NCI-H446 (cell line): Measurements from ENCODE around the gene RFX3.
"Not testable (repeated sequence)": the region's sequence is repeated elsewhere in the genome, so short reads cannot be mapped to it uniquely, and the experiment has no call there.

Experiments used
- DNase-seq, 2 experiments: peaks; one replicate each; lab custom pipeline; 2025; lab: John Stamatoyannopoulos, UW

RFX3 gene

DNA sequence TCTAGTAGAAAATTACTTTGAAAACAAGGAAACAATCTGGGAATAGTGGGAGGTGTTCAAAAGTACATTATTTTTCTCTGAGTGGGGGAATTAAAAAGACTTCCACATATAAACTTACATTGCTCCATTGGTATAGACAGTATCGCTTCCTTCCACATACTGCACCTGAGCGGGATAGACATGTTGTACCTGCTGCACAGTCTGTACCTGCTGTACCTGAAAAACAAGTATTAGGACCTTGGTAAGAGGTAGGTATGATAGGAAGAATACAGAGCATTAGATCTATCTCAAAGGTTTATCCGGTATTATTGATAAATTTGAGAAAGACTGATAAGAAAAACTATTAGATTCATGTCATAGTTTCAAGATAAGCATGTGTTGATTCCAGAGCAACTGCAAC, 179.3 kb downstream of the RFX3 start:
- DNase-seq, result no peak

GRCh38 chr9:3343671-3344070, 182.1 kb downstream of the RFX3 start:
- DNase-seq, result no peak

- no peak for DNase-seq
These were observed 183.5 kb downstream of the RFX3 start for GRCh38 chr9:3342159-3342777.

- DNase-seq, result no peak
These were observed 188.1 kb downstream of the RFX3 start for GRCh38 chr9:3337515-3338225.

GRCh38 chr9:3336951-3337350, 188.8 kb downstream of the RFX3 start:
- DNase-seq, result no peak

- DNase-seq, result no peak
These were observed 193.0 kb downstream of the RFX3 start for GRCh38 chr9:3332802-3333201.

GRCh38 chr9:3331801-3332200, 194.0 kb downstream of the RFX3 start:
- DNase-seq, result peak; percentile 22 to 56

- DNase-seq, result no peak
These were observed 194.9 kb downstream of the RFX3 start for GRCh38 chr9:3330792-3331420.

DNA sequence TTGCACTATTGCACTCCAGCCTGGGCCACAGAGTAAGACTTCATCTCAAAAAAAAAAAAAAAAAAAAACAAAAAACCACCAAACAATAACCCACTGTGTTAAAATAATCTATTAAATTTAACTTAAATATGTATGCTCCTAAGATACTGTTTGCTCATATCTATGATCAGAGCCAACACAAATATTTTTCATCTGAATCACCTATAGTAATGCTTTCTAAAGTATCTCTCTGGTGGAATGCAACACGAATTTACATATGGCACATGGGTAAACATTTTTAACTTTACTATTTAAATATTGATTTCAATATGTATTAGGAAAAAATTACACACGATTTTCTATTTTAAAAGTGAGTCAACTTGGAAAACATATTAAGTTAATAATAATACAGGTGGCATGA, 196.4 kb downstream of the RFX3 start:
- no peak for DNase-seq

DNA sequence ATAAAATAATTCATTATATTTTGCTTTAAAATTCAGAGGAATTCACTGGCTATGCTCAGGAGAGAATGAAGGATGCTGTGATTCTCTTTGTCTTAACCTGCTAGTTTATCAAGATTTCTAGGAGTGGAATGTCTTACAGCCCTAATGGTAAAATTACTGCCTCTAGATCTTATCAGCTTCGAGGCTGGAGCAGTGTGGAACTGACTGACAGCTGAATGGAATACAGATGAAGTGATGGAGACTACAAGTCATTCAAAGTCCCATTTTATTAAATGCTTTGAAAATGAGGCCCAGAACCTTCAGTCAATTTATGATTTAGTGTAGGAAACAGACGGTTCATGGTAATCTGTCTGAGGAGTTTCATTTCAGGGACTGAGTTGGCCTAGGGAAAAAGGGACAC, 202.1 kb downstream of the RFX3 start:
- no peak for DNase-seq

DNA sequence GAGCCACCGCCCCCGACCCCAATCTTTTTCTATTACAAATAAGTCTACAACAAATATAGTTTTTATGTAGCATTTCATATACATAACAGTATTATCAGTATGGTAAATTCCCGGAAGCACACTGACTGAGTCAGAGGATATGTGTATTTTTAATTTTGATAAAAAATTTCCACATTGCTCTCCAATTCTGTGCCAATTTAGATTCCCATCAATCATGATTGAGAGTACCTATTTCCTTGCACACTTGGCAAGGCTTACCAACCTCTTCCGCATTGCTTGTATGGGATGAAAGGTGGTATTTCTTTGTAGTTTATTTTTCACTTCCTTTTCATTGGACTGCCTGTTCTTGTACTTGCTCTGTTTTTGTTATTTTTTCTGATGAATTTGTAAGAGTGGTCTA, 204.6 kb downstream of the RFX3 start:
- no peak for DNase-seq

DNA sequence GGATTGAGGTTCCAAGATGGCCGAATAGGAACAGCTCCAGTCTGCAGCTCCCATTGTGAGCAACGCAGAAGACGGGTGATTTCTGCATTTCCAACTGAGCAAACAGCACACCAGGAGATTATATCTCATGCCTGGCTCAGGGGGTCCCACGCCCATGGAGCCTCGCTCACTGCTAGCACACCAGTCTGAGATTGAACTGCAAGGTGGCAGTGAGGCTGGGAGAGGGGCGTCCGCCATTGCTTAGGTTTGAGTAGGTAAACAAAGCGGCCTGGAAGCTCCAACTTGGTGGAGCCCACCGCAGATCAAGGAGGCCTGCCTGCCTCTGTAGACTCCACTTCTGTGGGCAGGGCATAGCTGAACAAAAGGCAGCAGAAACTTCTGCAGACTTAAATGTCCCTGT, 213.2 kb downstream of the RFX3 start:
- not testable (repeated sequence) for DNase-seq

DNA sequence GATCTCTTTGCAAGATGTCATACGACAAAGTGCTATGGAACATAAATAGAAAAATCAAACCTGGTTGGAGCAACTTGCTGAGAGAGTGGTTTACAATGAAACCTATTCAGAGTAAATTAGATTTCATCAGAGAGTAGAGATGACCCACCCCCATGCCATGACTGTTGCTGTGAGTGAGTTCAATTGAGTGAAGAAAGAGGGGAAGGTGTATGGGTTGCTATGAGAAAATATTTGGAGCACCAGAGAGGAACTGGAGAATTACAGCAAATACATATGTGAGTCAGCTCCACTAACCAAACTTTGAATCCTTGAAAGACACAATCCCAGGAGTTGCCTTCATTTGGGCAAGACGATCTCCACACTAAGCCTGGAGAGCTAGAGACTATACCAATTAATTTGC, 217.2 kb downstream of the RFX3 start:
- DNase-seq, result no peak

- not testable (repeated sequence) for DNase-seq
These were observed 221.4 kb downstream of the RFX3 start for GRCh38 chr9:3304388-3304787.

DNA sequence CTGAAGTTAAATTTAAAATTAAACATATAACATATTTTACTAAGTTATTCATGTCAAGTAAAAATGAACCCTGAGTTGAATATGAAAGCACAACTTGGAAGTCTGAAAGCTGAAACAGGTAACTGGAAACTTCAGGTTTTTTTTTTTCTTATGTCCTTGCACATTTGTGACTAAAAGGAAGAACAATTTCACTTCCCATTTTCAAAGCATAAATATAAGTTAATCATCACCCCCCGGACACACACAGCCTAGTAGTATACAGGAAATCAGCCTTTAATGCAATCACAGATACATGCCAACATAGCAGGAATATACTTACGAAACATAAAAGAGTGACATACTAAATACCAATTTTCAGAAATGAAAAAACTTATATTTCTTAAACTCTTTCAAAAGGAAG, 225.9 kb downstream of the RFX3 start:
- no peak for DNase-seq

- peak in 1 of 2 experiments; percentile 21 for DNase-seq
These were observed 229.3 kb downstream of the RFX3 start for GRCh38 chr9:3296536-3296935.

- no peak for DNase-seq
These were observed 233.5 kb downstream of the RFX3 start for GRCh38 chr9:3292311-3292710.

DNA sequence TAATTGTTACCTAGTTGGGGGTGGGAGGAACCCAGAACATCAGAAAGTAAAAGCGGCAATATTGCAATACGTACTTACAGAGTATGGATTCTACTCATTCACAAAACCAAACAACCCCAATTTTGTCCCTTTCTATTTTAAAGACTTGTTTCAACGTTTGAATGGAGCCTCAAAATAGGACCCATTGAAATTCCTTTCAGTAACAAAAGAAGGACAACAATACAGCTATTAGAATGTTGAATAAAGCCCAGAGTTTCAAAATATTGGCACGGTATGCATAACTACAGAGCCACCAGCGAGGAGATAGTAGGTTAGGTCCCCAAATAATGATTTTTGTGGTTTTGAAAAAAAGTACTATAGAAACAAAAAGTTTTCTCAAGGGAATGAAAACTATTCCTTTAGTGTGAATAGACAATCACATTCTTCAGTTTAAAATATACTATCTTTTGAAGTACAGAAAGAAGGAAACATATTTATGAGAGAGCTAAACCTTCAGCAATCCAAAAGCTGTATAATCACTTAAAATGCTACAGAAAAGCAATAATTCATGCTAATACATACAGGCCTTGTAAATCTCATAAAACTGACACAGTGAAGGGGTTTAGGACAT, 235.5 kb downstream of the RFX3 start:
- no peak for DNase-seq

- no peak for DNase-seq
These were observed 237.1 kb downstream of the RFX3 start for GRCh38 chr9:3288686-3289085.

DNA sequence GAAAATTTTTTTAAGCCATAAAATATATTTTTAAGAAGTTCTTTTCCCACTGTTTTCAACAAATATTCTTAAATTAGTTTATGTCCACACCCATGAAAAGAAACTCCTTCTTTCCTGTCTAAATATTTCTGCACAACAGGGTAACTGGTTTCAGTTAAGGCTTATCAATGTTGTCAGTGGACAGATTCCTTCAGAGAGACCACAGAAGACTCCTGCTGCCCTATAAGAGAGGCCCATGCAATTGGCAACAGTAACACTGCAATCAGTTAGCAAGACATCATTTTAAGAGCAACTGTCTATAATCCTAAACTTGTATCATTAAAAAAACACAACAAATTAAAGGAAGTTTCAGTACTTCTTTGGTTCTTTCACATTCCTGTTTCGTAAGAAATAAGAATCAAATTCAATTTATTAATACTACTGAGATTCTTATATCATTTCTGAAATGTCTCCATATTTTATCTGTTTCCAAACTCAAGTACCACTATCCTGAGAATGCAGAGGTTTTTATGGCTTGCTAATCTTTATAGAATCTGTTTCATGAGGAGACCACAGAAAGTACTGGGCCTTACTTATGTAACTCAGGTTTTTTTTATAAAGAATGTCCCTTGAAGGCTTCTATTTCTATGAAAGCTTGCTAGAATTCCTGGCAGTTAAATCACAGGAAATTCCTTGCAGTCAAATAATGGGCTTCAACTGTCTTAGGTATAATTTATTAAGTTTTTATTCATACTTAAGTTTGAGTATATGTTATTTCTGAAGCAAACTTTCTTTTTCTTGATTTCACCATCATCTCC, 240.2 kb downstream of the RFX3 start:
- no peak for DNase-seq

GRCh38 chr9:3282365-3282764, 243.4 kb downstream of the RFX3 start:
- DNase-seq, result no peak

DNA sequence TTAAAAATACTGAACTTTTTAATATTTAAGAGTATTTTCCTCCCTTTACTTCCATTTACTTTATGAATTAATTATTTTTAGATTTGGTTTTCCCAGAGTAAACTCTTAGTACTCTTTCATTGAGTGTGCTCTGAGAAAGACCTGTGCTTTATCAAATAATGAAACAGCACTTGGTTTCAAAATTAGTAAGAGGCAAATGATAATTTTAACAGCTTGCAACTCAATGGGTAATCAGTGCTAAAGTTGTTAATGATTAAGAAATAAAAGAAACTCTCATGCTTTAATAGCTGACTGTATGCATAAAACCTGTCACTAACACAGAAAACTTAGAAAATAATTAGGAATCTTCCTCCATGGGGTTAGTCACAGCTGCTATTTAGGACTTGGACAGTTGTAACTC, 244.4 kb downstream of the RFX3 start:
- no peak for DNase-seq
